ENCODE results near the gene MCHR2. TPM values are rescaled to one million over a fixed set of nuclear protein-coding genes. Genes with fewer than 3 reads are reported as not detected.
"Not testable (repeated sequence)": the region's sequence is repeated elsewhere in the genome, so short reads cannot be mapped to it uniquely, and the experiment has no call there.

The MCHR2 gene
- total RNA-seq, result not detected
- long read RNA-seq, result 0 reads

- no peak for DNase-seq
- 5% methylated on average over 25 of the region's 64 CpGs for WGBS (ENCODE audit: insufficient coverage, low coverage, low lambda C conversion rate, missing lambda C conversion rate)
- no peaks in the 10 kb centered on the region for H3K9me3 ChIP-seq
- no peaks in the 10 kb centered on the region for H3K36me3 ChIP-seq
- no peak for TF ChIP-seq POLR2A (IDR thresholded peaks at IDR 0.05)
- TF ChIP-seq CTCF (IDR thresholded peaks at IDR 0.05), result no peak
- peaks cover 0 to 5% of the 10 kb centered on the region in 2 donors for H3K27me3 ChIP-seq
- no peak within 1 kb of the TSS for H3K4me3 ChIP-seq
- H3K27ac ChIP-seq, result no peak within 1 kb of the TSS
- peak in 2 of 4 donors; percentile 11 to 32 for ATAC-seq
- H3K4me1 ChIP-seq, result no peaks in the 10 kb centered on the region
- intact Hi-C loops (cut with DNase I), result no loop called here
Observed at GRCh38 chr6:99993533-99994251, at the start of gene MCHR2. Gene MCHR2, minus strand, starts transcription at chr6:99994223. Its CDS starts 38,076 bp downstream, at chr6:99956147.

- H3K36me3 ChIP-seq; DNase-seq; ATAC-seq; H3K27ac ChIP-seq; H3K9me3 ChIP-seq; H3K27me3 ChIP-seq; H3K4me3 ChIP-seq; intact Hi-C loops (cut with DNase I); H3K4me1 ChIP-seq: not testable (repeated sequence)
- 8% methylated on average over 1 of the region's 1 CpG for WGBS (ENCODE audit: insufficient coverage, low coverage, low lambda C conversion rate, missing lambda C conversion rate)
Observed at GRCh38 chr6:100038546-100038945, 44.5 kb upstream of the MCHR2 start.

- intact Hi-C loops (cut with DNase I), result no loop called here
- no peaks in the 10 kb centered on the region for H3K27me3 ChIP-seq
- H3K36me3 ChIP-seq, result no peaks in the 10 kb centered on the region
- 36% methylated on average over 8 of the region's 8 CpGs for WGBS (ENCODE audit: insufficient coverage, low coverage, low lambda C conversion rate, missing lambda C conversion rate)
- no peak for ATAC-seq
- H3K4me1 ChIP-seq, result no peaks in the 10 kb centered on the region
- no peak overlapping the region for H3K27ac ChIP-seq
- H3K4me3 ChIP-seq, result no peak overlapping the region
- TF ChIP-seq CTCF (IDR thresholded peaks at IDR 0.05) (no peak), POLR2A (IDR thresholded peaks at IDR 0.05) (no peak)
- no peaks in the 10 kb centered on the region for H3K9me3 ChIP-seq
- DNase-seq, result no peak
Observed at GRCh38 chr6:100035873-100036653, 42.0 kb upstream of the MCHR2 start.

- intact Hi-C loops (cut with DNase I), result no loop called here
Observed at GRCh38 chr6:100023798-100024197, 29.8 kb upstream of the MCHR2 start.

More at GRCh38 chr6:100023798-100024197, 29.8 kb upstream of the MCHR2 start:
- Histone ChIP-seq H3K27me3 (no peaks in the 10 kb centered on the region), H3K4me1 (no peaks in the 10 kb centered on the region), H3K36me3 (no peaks in the 10 kb centered on the region), H3K4me3 (no peak overlapping the region), H3K27ac (no peak overlapping the region), H3K9me3 (no peaks in the 10 kb centered on the region)
- TF ChIP-seq POLR2A (IDR thresholded peaks at IDR 0.05), result no peak
- no peak for TF ChIP-seq CTCF (IDR thresholded peaks at IDR 0.05)
- no peak for ATAC-seq
- no peak for DNase-seq
- 39% methylated on average over 2 of the region's 2 CpGs for WGBS (ENCODE audit: insufficient coverage, low coverage, low lambda C conversion rate, missing lambda C conversion rate)
